Adrenal gland (tissue), 5 donors: ENCODE measurements around the gene TPRG1.

Source experiments
- POLR2A ChIP-seq, 2 donors: fragments of 450-650 bp; IDR thresholded peaks; one replicate each; pipeline ENCODE4 v1.6.1; 2017; ENCODE audit warnings: antibody characterized with exemption in 2 of 2, mild to moderate bottlenecking in 2 of 2, moderate library complexity in 1 of 2
- TF ChIP-seq, protein P1 (sequence below), 6 experiments: fragments of 450-650 bp in 4 of 6; fragments of 200-600 bp in 2 of 6; sonication (generic) in 1 of 6; IDR thresholded peaks; 1 replicate in 5 of 6; 2 replicates in 1 of 6; pipeline versions ENCODE4 v1.5.1 to v1.8.0; 2016 to 2021; ENCODE audit warnings: antibody characterized with exemption in 6 of 6, mild to moderate bottlenecking in 2 of 6, moderate library complexity in 1 of 6
- donor health status: DM: no; HTN: no; CAD: no.

- TF ChIP-seq, protein P1, sequence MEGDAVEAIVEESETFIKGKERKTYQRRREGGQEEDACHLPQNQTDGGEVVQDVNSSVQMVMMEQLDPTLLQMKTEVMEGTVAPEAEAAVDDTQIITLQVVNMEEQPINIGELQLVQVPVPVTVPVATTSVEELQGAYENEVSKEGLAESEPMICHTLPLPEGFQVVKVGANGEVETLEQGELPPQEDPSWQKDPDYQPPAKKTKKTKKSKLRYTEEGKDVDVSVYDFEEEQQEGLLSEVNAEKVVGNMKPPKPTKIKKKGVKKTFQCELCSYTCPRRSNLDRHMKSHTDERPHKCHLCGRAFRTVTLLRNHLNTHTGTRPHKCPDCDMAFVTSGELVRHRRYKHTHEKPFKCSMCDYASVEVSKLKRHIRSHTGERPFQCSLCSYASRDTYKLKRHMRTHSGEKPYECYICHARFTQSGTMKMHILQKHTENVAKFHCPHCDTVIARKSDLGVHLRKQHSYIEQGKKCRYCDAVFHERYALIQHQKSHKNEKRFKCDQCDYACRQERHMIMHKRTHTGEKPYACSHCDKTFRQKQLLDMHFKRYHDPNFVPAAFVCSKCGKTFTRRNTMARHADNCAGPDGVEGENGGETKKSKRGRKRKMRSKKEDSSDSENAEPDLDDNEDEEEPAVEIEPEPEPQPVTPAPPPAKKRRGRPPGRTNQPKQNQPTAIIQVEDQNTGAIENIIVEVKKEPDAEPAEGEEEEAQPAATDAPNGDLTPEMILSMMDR (IDR thresholded peaks at IDR 0.05) = no peak
- TF ChIP-seq POLR2A (IDR thresholded peaks at IDR 0.05) = no peak
These were observed 12.8 kb downstream of the TPRG1 start for GRCh38 chr3:189184566-189184965.
